ENCODE measurements around the gene UBE2Q1.

Gene UBE2Q1

GRCh38 chr1:154501423-154502065 lies 56.9 kb downstream of the UBE2Q1 start:
- DNase-seq = no peak

GRCh38 chr1:154500533-154500932 lies 57.9 kb downstream of the UBE2Q1 start:
- DNase-seq = no peak

GRCh38 chr1:154499446-154499845 lies 59.0 kb downstream of the UBE2Q1 start:
- DNase-seq = no peak
